GM12892 (cell line): ENCODE data around the gene TRDMT1.

ENCODE experiments used
- POLR2AphosphoS5 ChIP-seq: IDR thresholded peaks from 2 replicates; pipeline ENCODE4 v1.6.1; 2011; ENCODE audit warnings: low read depth, low read length, control low read depth
- TAF1 ChIP-seq: IDR thresholded peaks from 2 replicates; pipeline ENCODE4 v1.6.1; 2011; ENCODE audit warnings: low read depth, mild to moderate bottlenecking, control low read depth, low read length, borderline replicate concordance

DNA sequence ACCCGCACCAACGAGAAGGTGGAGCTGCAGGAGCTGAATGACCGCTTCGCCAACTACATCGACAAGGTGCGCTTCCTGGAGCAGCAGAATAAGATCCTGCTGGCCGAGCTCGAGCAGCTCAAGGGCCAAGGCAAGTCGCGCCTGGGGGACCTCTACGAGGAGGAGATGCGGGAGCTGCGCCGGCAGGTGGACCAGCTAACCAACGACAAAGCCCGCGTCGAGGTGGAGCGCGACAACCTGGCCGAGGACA lies 28.2 kb upstream of the TRDMT1 start:
- TF ChIP-seq TAF1 = no peak
- TF ChIP-seq POLR2AphosphoS5 = no peak
